ENCODE results near the gene SOCS7.

The SOCS7 gene

DNA sequence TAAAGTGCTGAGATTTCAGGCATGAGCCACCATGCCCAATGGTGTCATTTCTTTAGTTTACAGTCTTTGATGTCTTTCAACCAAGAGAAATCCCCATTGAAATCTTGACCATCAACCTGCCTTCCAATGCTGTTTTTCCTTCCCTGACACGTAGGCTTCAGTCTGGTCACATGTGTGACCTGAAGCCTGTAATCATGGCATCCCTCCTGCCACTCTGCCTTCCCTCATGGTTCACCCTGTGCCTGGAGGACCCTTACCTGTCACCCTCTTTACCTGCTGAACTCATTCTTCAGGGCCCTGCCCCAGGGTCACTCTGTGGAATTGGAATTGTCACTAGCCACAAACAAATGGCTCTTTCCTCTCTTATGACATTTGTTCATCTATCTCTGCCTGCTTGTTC is 58.6 kb downstream of the SOCS7 start:
- H3K4me3 ChIP-seq = no peak overlapping the region
- DNase-seq (ENCODE audit: low spot score) = no peak
- no peak overlapping the region for H3K27ac ChIP-seq
- TF ChIP-seq, protein P1, sequence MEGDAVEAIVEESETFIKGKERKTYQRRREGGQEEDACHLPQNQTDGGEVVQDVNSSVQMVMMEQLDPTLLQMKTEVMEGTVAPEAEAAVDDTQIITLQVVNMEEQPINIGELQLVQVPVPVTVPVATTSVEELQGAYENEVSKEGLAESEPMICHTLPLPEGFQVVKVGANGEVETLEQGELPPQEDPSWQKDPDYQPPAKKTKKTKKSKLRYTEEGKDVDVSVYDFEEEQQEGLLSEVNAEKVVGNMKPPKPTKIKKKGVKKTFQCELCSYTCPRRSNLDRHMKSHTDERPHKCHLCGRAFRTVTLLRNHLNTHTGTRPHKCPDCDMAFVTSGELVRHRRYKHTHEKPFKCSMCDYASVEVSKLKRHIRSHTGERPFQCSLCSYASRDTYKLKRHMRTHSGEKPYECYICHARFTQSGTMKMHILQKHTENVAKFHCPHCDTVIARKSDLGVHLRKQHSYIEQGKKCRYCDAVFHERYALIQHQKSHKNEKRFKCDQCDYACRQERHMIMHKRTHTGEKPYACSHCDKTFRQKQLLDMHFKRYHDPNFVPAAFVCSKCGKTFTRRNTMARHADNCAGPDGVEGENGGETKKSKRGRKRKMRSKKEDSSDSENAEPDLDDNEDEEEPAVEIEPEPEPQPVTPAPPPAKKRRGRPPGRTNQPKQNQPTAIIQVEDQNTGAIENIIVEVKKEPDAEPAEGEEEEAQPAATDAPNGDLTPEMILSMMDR (IDR thresholded peaks at IDR 0.05) = no peak

DNA sequence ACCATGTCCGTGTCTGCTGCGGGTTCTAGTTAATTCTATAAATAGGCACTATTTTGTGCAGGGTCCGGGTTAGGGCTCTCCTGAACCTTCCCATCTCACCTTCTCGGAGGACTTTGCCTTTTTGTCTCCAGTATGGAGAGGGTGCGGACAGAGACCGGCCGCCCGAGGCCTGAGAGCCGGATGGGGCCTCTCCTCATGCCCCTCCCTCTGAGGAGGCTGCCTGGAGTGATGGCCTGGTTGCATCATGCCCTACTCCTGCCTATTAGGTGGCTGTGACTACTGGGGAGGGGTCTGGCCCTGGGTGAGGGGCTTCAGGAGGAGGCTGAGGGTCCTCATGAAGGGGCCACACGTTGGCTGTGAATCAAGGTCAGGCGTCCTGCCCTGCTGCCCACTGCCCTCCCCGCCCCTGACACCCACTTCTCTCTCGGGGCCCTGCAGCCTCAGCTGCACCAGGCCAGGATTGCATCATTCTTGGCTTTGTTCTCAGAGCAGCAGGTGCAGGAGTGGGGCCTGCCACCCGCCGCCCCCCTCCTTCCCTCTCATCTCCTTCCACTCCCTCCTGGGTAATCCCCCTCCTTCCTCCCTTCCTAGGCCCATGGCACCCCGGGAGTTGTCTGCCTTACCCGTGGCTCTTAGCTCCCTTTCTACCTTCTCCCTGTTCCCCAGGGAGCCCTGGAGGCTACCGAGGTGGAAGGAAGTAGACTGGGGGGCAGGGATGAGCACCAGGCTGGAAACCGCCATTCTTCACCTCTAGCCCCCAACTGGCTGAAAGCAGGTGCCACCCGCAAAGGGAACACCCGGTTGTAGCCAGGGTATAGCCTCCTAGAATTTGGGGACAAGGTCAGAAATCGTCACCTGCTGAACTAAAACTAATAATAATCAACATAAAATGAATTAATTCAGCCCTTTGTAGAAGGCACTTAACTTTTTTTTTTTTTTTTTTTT is 63.9 kb downstream of the SOCS7 start:
- no peak for DNase-seq (ENCODE audit: low spot score)
- H3K27ac ChIP-seq = no peak overlapping the region
- TF ChIP-seq, protein P1 (IDR thresholded peaks at IDR 0.05) = no peak
- no peak overlapping the region for H3K4me3 ChIP-seq

DNA sequence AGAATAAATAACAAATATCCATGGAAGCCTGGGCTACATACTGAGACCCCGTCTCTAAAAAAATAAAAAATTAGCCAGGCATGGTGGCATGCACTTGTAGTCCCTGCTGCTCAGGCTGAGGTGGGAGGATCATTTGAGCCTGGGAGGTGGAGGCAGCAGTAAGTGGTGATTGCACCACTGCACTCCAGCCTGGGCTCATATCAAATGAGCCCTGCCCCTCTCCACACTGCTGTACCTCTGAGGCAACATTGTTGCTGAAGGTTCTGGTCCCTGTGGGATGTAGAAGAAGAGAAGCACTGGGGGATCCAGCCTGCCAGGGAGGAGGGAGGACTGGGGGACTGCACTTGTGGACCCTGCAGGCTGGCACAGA is 65.2 kb downstream of the SOCS7 start:
- TF ChIP-seq, protein P1 (IDR thresholded peaks at IDR 0.05) = no peak
- Histone ChIP-seq H3K27ac (no peak overlapping the region), H3K4me3 (no peak overlapping the region)
- no peak for DNase-seq (ENCODE audit: low spot score)

DNA sequence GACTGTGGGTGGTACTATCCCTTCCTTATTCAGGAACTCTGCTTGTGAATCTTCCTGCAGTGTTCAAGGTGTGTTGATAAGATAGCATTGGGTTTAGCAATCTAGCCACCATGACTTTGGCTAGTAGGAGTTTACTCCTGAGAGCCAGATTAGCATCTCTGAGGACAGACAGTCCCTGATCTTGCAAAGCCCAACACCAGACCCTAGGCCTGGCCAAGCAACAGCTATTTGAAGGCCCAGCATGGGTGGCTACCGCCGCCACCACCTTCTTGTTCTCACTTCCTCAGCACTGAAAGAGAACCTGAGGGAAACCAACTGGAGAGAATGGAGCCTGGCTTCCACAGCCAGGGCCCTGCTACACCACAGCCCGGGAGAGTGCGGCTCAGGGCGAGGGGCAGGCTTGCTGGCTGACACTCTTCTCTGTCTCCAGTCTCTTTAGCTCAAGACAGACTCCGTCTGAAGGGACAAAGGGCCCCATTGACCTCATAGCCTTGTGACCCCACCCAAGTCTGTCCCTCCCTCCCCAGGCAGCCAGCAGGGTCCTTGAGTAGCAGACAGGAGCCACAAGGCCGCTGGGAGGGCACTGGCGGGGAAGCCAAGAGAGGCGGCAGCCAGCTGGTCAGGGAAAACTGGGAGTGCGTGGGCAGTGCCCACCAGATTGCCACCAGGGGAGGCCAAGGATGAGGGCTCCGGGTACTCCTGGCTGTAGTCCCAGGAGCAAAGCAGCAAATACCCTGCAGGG is 65.7 kb downstream of the SOCS7 start:
- TF ChIP-seq, protein P1 (IDR thresholded peaks at IDR 0.05) = no peak
- no peak overlapping the region for H3K4me3 ChIP-seq
- no peak for DNase-seq (ENCODE audit: low spot score)
- H3K27ac ChIP-seq = no peak overlapping the region

DNA sequence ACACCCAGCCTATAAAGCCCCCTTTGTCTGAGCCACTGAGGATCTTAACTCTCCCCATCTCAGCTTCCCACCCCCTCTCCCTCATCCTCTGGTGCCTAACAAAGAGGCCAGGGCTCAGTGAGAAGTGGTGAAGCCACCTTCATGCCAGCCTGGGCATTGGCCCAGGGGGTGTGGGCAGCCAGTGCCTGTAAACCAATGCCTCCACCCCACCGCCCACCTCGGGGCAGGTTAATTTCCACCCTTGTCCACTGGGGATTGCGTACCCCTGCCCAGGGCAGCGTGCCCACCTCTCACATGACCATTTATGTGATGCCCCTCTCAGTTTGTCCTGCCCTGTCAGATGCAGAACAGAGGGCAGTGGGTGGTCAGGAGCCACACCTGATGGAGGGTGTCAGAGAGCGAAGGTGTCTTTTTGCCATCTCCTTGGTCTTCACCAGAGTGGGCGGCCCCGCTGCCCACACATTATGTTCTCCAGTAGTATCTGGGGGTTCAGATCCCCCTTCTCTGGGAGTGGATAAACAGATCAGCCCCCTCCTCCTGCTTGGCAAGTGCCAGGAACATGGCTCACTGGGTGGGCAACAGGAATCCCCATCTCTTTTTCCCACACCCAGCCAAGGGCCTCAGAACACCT is 66.5 kb downstream of the SOCS7 start:
- TF ChIP-seq, protein P1 (IDR thresholded peaks at IDR 0.05) = no peak
- no peak overlapping the region for H3K27ac ChIP-seq
- H3K4me3 ChIP-seq = peak overlapping the region; percentile 79
- no peak for DNase-seq (ENCODE audit: low spot score)

DNA sequence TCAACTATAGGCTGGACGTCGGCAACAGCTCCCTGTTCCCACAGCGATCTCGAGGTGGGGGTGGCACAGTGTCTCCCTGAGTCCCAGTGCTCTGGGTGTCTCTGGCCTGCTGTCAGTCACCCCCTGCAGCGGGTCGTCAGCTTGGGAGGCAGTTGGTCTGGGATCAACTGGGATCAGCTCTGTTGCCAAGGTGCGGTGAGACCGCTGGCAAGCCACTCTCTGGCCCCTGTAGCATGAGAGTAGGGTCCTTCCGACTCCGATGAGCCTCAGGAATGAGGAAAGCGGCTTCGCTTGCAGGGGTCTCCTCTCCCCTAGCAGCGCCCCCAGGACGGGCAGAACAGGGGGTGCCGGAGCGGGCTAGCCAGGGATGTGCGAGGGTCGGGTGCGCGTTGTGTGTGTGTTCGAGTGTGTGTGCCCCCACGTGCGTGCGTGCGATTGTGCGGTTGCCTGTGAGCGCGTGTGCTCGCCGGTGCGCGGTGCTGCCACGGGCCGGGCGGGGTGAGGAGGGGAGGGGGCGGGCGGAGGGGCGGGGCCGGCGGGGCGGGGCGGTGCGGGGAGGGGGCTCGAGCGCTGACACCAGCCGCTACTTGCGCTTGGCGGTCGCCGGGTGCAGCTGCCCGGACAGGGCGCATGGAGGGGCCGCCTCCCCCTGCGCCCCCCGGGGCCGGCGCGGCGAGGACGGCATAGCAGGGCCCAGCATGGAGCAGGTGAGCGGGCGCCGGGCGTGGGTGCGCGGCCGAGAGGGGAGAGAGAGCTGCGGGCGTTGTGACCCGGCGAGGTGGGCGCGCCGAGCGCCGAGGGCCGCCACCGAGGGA is 67.3 kb downstream of the SOCS7 start:
- Histone ChIP-seq H3K27ac (peak overlapping the region in 1 of 2 donors; percentile 85), H3K4me3 (peak overlapping the region; percentile 79)
- no peak for DNase-seq (ENCODE audit: low spot score)
- TF ChIP-seq, protein P1 (IDR thresholded peaks at IDR 0.05) = no peak
